GM19397 (cell line): ENCODE data around the gene CSF2.
"Not testable (repeated sequence)": the region's sequence is repeated elsewhere in the genome, so short reads cannot be mapped to it uniquely, and the experiment has no call there.

Source experiments
- ATAC-seq: cut with Tn5 transposase; IDR thresholded peaks from one replicate; pipeline ENCODE4 v1.9.1; 2021; ENCODE audit warnings: mild to moderate bottlenecking, moderate library complexity; ENCODE audit not compliant: unreplicated experiment

Gene CSF2

DNA sequence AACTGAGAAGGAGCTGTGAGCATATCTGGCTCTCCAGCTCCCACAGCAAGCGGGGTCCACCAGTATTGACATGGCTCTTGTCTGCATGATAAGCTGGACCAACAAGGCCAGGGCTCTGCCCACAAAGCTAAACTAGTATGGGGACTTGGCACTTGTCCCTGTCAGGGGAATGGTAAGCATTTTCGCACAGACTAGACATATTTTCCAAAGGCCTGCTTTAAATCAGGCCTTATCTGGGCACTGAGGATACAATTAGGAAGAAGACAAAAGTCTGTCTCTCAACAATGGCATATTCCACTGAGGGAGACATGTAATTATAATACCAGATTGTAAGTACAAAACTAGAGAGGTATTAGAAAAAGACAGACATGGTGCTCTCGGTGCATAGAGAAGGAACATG lies 32.1 kb downstream of the CSF2 start:
- ATAC-seq: no peak

DNA sequence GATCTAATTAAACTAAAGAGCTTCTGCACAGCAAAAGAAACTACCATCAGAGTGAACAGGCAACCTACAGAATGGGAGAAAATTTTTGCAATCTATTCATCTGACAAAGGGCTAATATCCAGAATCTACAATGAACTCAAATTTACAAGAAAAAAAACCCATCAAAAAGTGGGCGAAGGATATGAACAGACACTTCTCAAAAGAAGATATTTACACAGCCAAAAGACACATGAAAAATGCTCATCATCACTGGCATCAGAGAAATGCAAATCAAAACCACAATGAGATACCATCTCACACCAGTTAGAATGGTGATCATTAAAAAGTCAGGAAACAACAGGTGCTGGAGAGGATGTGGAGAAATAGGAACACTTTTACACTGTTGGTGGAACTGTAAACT lies 34.9 kb downstream of the CSF2 start:
- not testable (repeated sequence) for ATAC-seq

DNA sequence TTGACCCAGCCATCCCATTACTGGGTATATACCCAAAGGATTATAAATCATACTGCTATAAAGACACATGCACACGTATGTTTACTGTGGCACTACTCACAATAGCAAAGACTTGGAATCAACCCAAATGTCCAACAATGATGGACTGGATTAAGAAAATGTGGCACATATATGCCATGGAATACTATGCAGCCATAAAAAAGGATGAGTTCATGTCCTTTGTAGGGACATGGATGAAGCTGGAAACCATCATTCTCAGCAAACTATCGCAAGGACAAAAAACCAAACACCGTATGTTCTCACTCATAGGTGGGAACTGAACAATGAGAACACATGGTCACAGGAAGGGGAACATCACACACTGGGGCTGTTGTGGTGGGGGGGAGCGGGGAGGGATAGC lies 35.4 kb downstream of the CSF2 start:
- ATAC-seq: not testable (repeated sequence)

DNA sequence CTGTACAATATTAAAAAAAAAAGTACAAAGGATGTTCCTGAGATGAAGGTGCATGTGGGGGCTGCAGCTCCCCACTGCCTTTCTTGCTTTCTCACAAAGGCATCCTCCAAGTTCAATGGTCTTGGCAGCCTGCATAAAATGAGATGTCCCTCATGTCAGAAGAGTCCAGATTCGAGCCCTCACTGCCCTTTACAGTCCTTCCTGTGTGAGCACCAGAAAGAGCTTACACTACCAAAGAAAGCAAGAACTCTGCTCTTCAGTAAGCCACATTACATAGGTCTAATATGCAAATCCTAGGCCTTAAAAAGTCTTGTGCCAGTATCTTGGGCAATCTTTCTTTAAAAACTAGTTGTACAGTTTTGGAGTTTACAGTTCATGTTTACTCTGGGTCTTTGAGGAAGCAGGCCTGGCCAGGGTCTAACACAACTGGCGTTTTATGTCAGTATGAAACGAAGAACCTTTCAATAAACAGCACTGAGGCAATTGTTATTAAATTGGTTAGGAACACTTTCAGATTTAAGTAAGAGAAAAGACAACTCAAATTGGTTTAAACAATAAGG lies 36.0 kb downstream of the CSF2 start:
- ATAC-seq: no peak

DNA sequence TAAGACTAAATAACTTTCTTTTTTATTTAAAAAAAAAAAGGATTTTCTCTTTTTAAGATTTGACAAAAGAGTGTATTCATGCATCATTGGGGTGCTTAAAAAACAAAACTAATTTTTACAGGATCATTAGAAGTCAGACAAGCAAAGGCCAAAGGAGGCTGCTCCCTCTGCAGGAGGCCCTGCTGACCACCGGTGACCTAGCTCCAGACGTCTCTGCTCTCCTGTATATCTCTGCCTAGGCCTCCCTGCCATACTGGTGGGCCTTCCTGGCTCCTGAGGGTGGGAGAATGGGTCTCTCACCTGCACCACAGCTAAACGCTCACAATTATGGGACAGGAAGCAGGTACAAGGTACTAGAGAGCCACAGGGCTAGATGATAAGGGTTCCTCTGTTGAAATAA lies 36.6 kb downstream of the CSF2 start:
- no peak for ATAC-seq

DNA sequence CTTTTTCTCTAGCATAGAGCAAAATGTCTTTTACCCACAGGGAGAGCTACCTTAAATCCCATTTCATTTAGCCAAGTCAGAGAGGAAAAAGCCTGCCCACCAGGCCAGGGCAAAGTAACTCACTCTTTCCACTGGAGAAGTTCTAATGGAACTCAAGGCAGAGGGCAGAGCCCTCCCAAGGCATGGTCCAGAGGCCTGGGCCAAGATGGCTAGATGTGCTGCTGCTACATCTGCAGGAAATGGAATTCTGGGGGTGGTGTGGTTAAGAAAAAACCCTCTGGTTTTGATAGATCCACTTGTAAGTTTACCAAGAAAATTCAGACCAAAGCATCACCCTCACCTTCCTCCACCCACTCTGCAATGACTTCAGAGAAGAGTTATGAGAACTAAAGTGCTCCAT lies 37.3 kb downstream of the CSF2 start:
- no peak for ATAC-seq

DNA sequence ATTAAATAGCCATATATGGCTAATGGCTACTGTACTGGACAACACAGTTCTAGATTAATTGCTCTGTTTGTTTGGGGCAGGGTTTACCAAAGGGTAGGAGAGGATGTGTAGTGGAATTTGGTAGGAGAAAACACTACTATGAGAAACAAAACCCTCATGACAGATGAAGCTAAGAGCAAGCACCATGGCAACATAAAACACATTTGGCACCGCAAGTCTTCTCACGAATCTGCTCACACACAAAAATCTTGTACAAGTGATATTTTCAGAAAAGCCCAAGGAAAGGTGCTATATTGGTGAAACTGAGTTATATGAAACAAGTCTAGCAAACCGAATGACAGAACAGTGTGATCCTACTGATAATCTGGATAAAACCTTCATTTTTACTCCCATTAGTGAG lies 38.5 kb downstream of the CSF2 start:
- no peak for ATAC-seq

DNA sequence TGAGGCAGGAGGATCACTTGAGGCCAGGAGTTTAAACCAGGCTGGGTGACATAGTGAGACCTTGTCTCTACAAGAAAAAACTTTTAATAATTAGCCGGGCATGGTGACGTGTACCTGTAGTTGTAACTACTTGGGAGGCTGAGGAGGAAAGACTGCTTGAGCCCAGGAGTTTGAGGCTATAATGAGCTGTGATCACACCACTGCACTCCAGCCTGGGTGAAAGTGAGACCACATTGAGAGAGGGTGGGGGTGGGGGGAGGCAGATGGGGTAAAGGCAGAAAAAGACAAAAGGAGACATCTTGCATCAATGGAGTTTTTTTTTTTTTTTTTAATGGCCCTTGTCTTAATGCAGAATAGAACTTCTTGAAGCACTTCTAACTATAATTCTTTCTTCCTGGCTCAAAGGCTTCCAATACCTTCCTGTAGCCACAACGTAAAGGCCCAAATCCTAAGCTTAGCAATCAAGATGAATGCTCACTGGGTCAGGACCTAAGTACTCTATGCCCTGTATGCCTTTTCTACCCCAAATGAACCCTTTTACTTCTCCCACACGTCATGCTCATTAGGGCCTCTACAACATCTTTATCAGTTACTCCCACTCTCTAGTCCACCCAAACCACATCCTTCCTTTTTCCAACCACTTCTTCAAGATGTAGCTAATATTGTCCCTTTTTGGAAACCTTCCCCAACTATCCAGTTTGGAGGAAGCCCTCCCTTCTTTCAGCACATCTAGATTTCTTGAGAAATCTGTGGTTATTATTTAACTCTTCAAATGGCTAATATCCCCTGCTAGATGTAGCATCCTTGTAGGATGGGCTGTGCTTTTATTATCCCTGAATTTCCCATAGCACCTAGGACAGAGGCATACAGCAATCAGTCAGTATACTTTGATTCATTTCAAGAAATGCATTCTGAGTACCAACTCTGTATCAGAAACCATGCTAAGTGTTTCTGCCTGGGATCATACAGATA lies 40.8 kb downstream of the CSF2 start:
- ATAC-seq: no peak

DNA sequence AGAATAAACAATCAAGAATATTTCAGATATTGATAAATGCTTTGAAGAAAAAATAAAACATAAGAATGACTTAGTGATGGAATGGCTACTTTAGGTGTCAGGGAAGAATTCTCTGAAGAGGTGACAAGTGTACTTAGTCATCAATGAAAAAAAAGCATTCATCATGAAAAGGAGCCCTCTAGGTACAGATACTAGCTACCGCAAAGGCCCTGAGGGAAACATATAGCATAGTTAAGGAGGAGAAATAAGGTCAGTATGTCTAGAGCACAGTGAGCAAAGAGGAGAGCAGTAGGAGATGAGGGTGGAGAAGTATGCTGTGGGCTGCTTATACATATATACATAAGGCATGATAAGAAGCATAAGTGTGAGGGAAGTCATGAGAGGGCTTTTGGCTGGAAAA lies 41.8 kb downstream of the CSF2 start:
- no peak for ATAC-seq

DNA sequence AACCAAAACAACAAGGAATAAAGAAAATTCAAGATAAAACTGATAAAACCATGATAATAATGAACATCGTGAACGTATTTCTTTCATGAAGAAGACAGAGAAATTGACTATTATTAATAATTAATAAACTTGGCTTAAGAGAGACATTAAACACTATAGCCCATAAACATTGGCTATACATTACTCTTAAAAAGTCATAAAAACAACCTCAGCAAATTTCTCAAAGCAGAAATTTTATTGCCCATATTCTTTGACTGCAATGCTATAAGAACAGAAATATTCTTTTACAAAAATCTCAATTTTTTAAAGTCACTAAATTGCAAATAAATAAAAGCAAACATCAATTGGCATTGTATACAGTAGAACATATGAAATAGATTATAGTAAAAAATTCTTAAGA lies 42.5 kb downstream of the CSF2 start:
- no peak for ATAC-seq

DNA sequence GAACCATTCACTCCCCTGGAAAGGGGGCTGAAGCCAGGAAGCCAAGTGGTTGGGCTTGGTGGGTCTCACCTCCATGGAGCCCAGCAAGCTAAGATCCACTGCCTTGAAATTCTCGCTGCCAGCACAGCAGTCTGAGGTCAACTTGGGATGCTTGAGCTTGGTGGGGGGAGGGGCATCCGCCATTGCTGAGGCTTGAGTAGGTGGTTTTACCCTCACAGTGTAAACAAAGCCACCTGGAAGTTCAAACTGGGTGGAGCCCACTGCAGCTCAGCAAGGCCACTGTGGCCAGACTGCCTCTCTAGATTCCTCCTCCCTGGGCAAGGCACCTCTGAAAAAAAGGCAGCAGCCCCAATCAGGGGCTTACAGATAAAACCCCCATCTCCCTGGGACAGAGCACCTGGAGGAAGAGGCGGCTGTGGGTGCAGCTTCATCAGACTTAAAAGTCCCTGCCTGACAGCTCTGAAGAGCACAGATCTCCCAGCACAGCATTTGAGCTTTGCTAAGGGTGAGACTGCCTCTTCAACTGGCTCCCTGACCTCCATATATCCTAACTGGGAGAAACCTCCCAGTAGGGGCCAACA lies 43.4 kb downstream of the CSF2 start:
- ATAC-seq: not testable (repeated sequence)

DNA sequence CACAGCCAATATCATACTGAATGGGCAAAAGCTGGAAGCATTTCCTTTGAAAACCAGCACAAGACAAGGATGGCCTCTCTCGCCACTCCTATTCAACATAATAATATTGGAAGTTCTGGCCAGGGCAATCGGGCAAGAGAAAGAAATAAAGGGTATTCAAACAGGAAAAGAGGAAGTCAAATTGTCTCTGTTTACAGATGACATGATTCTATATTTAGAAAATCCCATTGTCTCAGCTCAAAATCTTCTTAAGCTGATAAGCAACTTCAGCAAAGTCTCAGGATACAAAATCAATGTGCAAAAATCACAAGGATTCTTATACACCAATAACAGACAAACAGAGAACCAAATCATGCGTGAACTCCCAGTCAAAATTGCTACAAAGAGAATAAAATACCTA lies 47.1 kb downstream of the CSF2 start:
- not testable (repeated sequence) for ATAC-seq

DNA sequence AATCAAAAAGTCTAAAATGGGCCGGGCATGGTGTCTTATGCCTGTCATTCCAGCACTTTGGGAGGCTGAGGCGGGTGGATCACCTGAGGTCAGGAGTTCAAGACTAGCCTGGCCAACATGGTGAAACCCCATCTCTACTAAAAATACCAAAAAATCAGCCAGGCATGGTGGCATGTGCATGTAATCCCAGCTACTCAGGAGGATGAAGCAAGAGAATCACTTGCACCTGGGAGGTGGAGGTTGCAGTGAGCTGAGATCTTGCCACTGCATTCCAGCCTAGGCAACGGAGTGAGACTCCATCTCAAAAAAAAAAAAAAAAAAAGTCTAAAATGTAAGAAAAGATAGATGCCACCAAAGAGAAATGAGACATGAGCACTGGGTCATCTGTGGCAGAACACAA lies 49.4 kb downstream of the CSF2 start:
- ATAC-seq: not testable (repeated sequence)

DNA sequence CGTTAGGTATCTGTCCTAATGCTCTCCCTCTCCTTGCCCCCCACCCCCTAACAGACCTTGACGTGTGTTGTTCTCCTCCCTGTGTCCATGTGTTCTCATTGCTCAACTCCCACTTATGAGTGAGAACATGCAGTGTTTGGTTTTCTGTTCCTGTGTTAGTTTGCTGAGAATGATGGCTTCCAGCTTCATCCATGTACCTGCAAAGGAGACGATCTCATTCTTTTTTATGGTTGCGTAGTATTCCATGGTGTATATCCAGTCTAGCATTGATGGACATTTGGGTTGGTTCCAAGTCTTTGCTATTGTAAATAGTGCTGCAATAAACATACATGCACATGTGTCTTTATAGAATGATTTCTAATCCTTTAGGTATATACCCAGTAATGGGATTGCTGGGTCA lies 50.0 kb downstream of the CSF2 start:
- ATAC-seq: not testable (repeated sequence)
